Activated naive CD8-positive, alpha-beta T cell treated with anti-CD3 and anti-CD28 coated beads, Interleukin-2, amount 50 U/mL, for 24 hours (primary cell): ENCODE measurements around the gene CHMP6.

ENCODE experiments used
- ATAC-seq: fragments of 150-1000 bp; cut with Tn5 transposase; one replicate; pipeline ENCODE4 v1.10.0; 2021
- DNase-seq: peaks from one replicate; pipeline ENCODE4 v3.0.0; 2021
- H3K27ac Mint-ChIP-seq: one replicate; pipeline ENCODE4 v1.8.0; 2021; ENCODE audit warnings: mild to moderate bottlenecking, mixed read lengths
- H3K27me3 Mint-ChIP-seq: one replicate; pipeline ENCODE4 v1.8.0; 2021; ENCODE audit warnings: mixed read lengths
- H3K36me3 Mint-ChIP-seq: one replicate; pipeline ENCODE4 v1.8.0; 2021; ENCODE audit warnings: low read depth, mixed read lengths
- H3K4me1 Mint-ChIP-seq: one replicate; pipeline ENCODE4 v1.8.0; 2021; ENCODE audit warnings: mixed read lengths
- H3K4me3 Mint-ChIP-seq: one replicate; pipeline ENCODE4 v1.8.0; 2021; ENCODE audit warnings: mild to moderate bottlenecking, moderate library complexity, mixed read lengths
- H3K9me3 Mint-ChIP-seq: one replicate; pipeline ENCODE4 v1.8.0; 2021; ENCODE audit warnings: mixed read lengths

Gene CHMP6

DNA sequence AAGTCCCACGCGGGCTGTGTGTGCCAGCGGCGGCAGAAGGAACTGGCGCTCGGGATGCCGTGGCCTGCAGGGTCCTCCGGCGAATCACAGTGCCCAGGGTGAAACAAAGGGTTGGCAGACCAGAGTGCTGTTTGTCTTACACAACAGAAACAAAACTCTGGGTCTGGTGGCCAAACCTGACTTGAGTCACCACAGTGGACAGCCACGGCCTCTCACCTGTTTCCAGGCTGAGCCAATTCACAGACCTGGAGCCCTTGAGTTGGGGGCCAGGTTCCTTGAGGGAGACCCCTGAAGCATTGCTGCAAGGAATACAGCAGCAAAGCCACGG, 2.1 kb upstream of the CHMP6 start:
- peaks cover 3% of the 10 kb centered on the region for H3K36me3 Mint-ChIP-seq

DNA sequence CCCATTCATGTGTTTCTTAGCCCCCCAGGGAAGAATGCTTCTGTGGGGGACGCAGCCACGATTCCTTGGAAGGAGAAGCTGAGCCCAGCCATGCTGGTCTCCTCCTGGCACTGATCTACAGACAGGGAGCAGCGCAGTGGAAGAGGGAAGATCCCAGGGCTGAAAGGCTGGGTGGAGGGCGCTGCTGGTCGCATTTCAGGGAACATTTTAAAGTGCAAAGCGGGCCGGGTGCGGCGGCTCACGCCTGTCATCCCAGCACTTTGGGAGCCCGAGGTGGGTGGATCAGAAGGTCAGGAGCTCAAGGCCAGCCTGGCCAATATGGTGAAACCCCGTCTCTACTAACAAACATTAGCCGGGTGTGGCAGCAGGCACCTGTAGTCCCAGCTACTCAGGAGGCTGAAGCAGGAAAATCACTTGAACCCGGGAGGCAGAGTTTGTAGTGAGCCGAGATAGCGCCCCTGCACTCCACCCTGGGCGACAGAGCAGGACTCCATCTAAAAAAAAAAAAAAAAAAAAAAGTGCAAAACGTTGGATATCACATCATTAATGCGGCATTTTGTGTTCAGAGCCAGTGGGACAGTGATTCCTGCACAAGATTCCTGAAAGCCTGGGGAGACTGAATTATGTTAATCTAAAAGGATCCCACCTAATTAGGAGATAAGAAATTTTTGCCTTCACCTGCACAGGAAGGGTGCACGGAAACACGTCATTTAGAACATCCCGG, 558 bp upstream of the CHMP6 start:
- Mint-ChIP-seq H3K4me1 (peaks cover 21% of the 10 kb centered on the region), H3K4me3 (peak overlapping the region; percentile 74), H3K27ac (peak overlapping the region; percentile 81), H3K27me3 (peaks cover 2% of the 10 kb centered on the region), H3K9me3 (no peaks in the 10 kb centered on the region), H3K36me3 (peaks cover 9% of the 10 kb centered on the region)
- DNase-seq (no peak), ATAC-seq (no peak)

More for the DNA sequence above, 2.1 kb upstream of the CHMP6 start:
- Mint-ChIP-seq H3K4me1 (peaks cover 21% of the 10 kb centered on the region), H3K4me3 (no peak overlapping the region), H3K9me3 (no peaks in the 10 kb centered on the region), H3K27ac (no peak overlapping the region), H3K27me3 (peaks cover 2% of the 10 kb centered on the region)
- DNase-seq (no peak), ATAC-seq (no peak)

DNA sequence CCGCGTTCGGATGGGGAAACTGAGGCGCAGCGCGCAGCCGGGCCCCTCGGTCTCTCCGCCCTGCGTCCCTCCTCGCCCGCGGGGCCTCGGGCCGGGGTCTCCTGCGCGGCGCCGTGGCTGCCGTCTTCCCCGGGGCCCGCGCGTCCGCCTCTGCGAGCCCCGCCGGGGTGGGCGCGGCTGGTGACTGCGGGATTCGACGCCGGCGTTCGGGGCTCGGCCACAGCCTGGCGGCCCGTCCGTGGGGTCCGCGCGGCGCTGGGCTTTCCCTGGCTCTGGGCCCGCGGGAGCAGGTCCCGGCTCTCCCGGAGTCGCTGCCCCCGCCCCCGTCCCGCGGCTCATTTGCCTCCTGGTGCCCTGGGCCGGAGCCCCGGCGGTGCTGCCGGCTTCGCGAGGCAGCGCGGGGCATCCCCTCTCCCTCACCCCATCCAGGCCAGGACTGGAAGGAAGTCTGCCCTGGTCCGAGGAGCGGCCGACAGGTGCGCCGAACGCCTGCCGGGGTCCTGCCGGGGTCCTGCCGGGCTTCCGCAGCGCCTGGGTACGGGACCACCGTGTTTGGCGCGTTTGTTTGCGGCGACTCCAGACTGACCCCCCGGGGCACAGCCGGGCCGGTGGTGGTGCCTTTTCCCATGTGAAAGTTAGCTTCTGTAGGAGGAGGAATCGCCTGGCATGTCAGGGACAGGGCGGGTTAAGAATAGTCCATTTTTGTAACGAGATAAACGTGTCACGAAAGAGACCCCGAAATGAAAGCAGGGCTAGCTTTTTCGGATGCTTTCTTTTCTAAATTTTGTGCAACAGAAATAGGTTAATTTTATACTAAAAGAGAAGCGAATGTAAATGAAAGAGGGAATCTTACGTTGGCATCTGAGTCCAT, 671 bp downstream of the CHMP6 start:
- H3K36me3 Mint-ChIP-seq = peaks cover 9% of the 10 kb centered on the region
- H3K9me3 Mint-ChIP-seq = no peaks in the 10 kb centered on the region
- H3K4me3 Mint-ChIP-seq = peak overlapping the region; percentile 78
- peaks cover 21% of the 10 kb centered on the region for H3K4me1 Mint-ChIP-seq
- no peak for DNase-seq
- H3K27ac Mint-ChIP-seq = peak overlapping the region; percentile 80
- H3K27me3 Mint-ChIP-seq = peaks cover 2% of the 10 kb centered on the region
- no peak for ATAC-seq

DNA sequence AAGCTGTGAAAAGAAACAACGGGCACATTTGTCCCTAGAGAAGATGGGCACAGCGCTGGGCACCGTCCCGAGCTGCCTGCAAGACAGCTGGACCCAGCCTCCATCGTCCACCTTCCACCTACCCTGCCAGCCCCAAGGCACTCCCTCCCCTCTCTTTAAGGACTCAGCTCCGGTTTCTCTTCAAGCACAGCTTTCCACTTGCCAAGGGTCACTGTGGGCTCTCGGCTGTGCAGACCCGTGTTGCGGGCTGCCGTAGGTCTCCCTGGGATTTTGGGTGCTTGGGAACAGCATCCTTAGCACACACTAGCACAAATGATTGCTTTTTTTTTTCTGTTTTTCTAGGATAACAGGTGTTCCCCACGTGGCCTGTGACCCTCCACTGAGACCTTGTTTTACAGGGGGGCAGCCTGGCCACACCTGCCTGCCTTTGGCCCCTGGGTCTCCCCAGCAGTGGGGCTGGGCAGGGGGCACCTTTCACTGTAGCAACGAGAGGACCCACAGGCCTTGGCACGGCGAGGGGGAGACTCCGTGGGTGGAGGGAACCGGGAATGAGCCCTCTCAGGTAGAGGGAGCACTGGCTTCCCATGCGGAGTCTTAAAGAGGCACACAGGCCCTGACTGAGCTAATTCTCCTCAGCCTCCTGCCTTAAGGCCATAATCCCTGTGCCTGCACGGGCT, 1.4 kb downstream of the CHMP6 start:
- Mint-ChIP-seq H3K9me3 (no peaks in the 10 kb centered on the region), H3K27ac (peak overlapping the region; percentile 80), H3K4me3 (peak overlapping the region; percentile 78), H3K4me1 (peaks cover 21% of the 10 kb centered on the region), H3K27me3 (peaks cover 2% of the 10 kb centered on the region), H3K36me3 (peaks cover 9% of the 10 kb centered on the region)
- ATAC-seq (no peak), DNase-seq (no peak)

- ATAC-seq = no peak
- peaks cover 11% of the 10 kb centered on the region for H3K36me3 Mint-ChIP-seq
- no peaks in the 10 kb centered on the region for H3K9me3 Mint-ChIP-seq
- H3K4me3 Mint-ChIP-seq = no peak overlapping the region
- H3K27ac Mint-ChIP-seq = no peak overlapping the region
- peaks cover 2% of the 10 kb centered on the region for H3K27me3 Mint-ChIP-seq
- no peak for DNase-seq
- peaks cover 16% of the 10 kb centered on the region for H3K4me1 Mint-ChIP-seq
Measured at GRCh38 chr17:80995131-80995530, 3.5 kb downstream of the CHMP6 start.

- Mint-ChIP-seq H3K4me3 (no peak overlapping the region), H3K4me1 (peaks cover 10% of the 10 kb centered on the region), H3K27ac (no peak overlapping the region), H3K36me3 (peaks cover 11% of the 10 kb centered on the region), H3K27me3 (no peaks in the 10 kb centered on the region), H3K9me3 (no peaks in the 10 kb centered on the region)
- ATAC-seq (no peak), DNase-seq (no peak)
Measured at GRCh38 chr17:80996422-80997305, 5.0 kb downstream of the CHMP6 start.

DNA sequence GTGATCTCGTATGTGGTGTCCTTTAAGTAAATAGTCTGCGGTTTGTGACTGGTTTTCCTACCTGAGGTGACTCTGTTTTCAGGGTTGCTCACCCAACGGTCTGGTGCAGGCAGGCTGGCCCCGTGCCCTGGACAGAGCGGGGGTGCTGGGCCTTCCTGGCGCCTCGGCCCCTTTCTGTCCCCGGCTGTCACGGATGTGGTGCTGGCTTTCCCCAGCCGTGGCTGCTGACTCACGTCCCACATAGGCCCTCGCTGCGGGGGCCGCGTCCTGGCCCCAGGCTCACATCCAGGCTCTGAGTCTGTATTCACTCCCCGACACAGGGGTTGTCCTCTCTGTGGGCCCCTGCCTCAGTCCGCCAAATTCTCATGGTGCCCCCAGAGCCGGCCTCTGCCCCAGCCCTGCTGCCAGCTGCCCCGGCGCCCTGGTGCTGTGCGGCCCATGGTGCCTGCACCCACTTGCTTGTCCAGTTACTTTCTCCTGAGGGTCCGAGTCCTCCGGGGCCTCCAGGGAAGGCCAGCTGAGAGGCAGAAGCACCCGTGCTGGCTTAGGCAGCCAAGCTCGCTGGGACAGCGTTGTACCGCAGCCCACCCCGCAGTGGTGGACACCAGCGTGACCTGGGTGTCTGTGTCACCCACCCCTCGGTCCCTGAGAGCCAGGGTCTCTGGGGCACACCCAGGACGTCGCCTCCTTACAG, 5.9 kb downstream of the CHMP6 start:
- Mint-ChIP-seq H3K4me1 (peaks cover 13% of the 10 kb centered on the region), H3K36me3 (peaks cover 11% of the 10 kb centered on the region), H3K27me3 (peaks cover under 1% of the 10 kb centered on the region), H3K4me3 (no peak overlapping the region), H3K27ac (no peak overlapping the region), H3K9me3 (no peaks in the 10 kb centered on the region)
- DNase-seq (no peak), ATAC-seq (no peak)

- H3K9me3 Mint-ChIP-seq = no peaks in the 10 kb centered on the region
- DNase-seq = no peak
Measured at GRCh38 chr17:80998118-80998747, 6.6 kb downstream of the CHMP6 start.

GRCh38 chr17:80998748-80999535, 7.3 kb downstream of the CHMP6 start:
- Mint-ChIP-seq H3K27me3 (peaks cover 12% of the 10 kb centered on the region), H3K36me3 (peaks cover 7% of the 10 kb centered on the region), H3K4me3 (no peak overlapping the region), H3K4me1 (peaks cover 14% of the 10 kb centered on the region), H3K9me3 (no peaks in the 10 kb centered on the region), H3K27ac (no peak overlapping the region)
- DNase-seq (no peak), ATAC-seq (no peak)

More at GRCh38 chr17:80998118-80998747, 6.6 kb downstream of the CHMP6 start:
- Mint-ChIP-seq H3K27me3 (peaks cover 7% of the 10 kb centered on the region), H3K4me1 (peaks cover 12% of the 10 kb centered on the region), H3K27ac (no peak overlapping the region), H3K4me3 (no peak overlapping the region), H3K36me3 (peaks cover 7% of the 10 kb centered on the region)
- ATAC-seq = no peak

DNA sequence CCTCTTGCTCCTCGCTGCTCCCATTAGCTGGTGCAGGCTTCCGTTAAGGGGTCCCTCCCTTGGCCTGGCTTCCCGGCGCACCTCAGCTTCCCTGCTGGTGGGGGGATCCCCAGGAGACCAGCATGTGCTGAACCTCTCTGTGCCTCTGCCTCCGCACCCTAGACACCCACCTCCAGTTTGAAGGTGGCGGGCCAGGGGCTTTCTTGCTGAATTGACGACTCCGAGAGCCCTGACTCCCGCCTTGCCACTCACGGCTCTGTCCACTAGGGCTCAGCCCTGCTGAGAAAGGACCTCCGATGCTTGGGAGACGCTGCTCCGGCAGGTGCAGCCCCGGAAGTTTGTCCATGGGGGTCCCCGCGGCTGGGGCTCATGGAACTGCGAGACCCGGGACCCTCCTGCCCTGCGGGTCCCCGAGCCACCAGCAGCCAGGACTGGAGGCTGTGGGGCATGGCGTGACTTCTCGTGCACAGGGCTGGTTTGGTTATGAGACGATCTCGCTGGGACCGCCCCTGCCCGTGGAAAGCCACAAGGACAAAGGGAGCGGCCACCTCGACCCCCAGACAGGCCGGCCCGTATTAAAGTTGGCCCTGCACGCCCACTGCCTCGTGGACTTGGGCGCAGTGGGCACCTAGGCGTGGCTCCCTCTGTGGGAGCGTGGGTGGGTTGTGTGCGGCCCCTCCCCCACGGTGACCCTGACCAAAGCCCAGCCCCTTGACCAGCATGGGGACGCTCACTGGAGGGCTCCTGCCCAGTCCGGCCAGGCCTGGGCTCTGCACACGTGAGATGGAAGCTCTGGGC, 8.1 kb downstream of the CHMP6 start:
- H3K9me3 Mint-ChIP-seq = no peaks in the 10 kb centered on the region
- peaks cover 7% of the 10 kb centered on the region for H3K36me3 Mint-ChIP-seq
- no peak for ATAC-seq

GRCh38 chr17:81000334-81000630, 8.6 kb downstream of the CHMP6 start:
- ATAC-seq = no peak
- Mint-ChIP-seq H3K4me3 (no peak overlapping the region), H3K9me3 (no peaks in the 10 kb centered on the region), H3K4me1 (peaks cover 19% of the 10 kb centered on the region), H3K27ac (no peak overlapping the region), H3K27me3 (peaks cover 18% of the 10 kb centered on the region), H3K36me3 (peaks cover 7% of the 10 kb centered on the region)
- no peak for DNase-seq

More for the DNA sequence above, 8.1 kb downstream of the CHMP6 start:
- Mint-ChIP-seq H3K27me3 (peaks cover 16% of the 10 kb centered on the region), H3K4me3 (no peak overlapping the region), H3K27ac (no peak overlapping the region), H3K4me1 (peaks cover 17% of the 10 kb centered on the region)
- DNase-seq = no peak

- ATAC-seq = no peak
- Mint-ChIP-seq H3K4me1 (peaks cover 19% of the 10 kb centered on the region), H3K36me3 (peaks cover 3% of the 10 kb centered on the region), H3K4me3 (no peak overlapping the region), H3K27me3 (peaks cover 18% of the 10 kb centered on the region), H3K27ac (no peak overlapping the region), H3K9me3 (no peaks in the 10 kb centered on the region)
- no peak for DNase-seq
Measured at GRCh38 chr17:81000631-81001357, 9.2 kb downstream of the CHMP6 start.
